ENCODE measurements around the gene PAPPA2.

- no peak for TF ChIP-seq CTCF (IDR thresholded peaks at IDR 0.05)
- TF ChIP-seq POLR2A (IDR thresholded peaks at IDR 0.05): no peak
- no peak for TF ChIP-seq EP300 (IDR thresholded peaks at IDR 0.05)
- no peak for TF ChIP-seq POLR2AphosphoS5 (IDR thresholded peaks at IDR 0.05)
Measured at GRCh38 chr1:176579087-176579486, 116.1 kb downstream of the PAPPA2 start.

All from stomach (tissue), 4 donors.